ENCODE measurements around the gene NHSL2.

NHSL2 gene

DNA sequence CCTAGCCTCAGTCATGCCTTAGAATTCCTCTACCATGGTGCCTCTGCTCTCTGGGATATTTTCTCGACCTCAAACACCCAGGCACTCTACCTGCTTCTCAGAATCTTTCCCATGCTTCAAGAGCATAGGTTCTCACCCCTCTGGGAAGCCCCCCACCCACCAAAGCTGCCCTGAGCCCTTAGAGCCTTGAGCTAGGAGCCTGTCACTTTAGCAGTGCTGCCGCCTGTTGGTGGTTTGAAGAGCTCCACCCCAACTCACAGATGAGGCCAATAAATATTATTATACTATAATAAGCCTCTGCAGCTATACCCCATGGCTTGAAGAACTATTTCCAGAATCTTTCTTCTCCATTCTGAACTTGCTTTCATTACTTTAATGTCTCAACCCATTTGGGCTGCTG is 111.3 kb downstream of the NHSL2 start:
- no peak for DNase-seq

GRCh38 chrX:72023071-72023470 is 112.4 kb downstream of the NHSL2 start:
- no peak for DNase-seq

GRCh38 chrX:72025236-72025770 is 114.7 kb downstream of the NHSL2 start:
- no peak for DNase-seq

DNA sequence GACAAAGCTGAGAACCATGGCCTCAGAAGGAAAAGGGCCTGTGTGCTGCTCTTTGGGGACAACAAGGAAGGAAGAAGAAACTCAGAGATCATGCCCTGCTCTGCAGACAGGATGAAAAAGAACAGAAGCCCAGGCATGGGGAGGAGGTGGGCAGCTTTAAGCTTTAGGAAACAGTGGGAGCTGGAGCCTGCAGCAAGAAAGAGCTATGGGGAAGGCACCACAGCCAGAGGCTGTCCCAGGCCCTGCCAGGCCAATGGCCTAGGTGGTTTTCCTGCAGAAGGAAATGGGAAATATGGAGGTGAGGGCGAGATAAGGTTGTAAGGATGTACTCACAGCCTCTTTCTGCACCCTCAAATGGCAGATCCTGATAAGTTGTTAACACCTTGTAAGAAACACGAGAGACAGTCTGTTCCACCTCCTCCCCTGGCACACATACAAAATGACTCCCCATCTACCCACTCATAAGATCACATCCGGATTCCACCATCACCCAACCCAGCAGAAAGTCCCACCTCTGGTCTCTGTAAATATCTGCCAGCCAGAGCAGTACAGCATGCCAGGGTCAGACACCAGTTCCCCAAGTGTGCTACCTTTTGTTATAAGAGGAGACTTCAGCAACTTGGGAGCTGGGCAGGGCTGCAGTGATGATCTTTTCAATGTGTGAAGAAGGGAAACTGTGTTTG is 115.8 kb downstream of the NHSL2 start:
- no peak for DNase-seq

DNA sequence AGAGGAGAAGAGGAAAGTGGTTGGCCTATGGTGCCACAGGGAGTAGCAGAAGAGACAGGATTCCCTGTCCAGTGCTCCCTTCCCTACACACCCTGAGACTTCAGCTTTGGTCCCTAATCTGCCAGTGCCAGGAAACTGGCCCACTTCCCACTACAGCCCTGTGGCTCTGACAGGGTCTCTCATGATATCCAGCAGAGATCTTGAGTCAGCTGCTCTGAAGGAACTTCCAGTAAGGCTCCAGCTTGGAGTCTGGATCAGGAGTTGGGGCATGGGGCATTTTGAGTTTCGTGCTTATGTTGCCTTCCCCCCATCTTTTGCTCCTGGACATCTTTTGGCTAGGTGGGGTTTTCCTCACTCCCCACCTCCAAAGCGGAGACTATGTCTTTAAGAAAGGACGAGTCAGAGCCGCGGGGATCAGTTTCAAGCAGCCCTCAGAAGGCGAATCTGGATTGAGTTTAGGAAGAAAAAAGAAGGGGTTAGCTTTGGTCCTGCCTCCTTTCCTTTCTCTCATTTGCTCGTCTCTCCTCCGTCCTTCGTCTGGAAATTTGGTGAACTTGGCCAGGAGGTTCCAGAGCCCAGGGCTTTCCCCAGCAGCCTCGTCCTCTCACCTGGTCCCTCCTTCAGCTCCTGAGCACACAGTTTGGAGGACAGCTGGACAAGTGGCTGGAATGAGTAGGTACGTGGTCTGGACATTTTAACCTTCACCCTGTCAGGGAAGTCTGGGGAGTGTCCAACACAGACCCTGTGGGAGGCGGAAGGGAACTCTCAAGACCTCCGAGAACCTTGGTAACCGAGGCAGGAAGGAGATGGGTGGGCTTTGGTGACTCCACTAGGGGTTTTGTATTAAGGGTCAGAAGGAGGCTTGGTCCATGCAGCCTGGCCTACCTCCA is 116.6 kb downstream of the NHSL2 start:
- no peak for DNase-seq

- no peak for DNase-seq
These were observed 117.3 kb downstream of the NHSL2 start for GRCh38 chrX:72027914-72028307.

DNA sequence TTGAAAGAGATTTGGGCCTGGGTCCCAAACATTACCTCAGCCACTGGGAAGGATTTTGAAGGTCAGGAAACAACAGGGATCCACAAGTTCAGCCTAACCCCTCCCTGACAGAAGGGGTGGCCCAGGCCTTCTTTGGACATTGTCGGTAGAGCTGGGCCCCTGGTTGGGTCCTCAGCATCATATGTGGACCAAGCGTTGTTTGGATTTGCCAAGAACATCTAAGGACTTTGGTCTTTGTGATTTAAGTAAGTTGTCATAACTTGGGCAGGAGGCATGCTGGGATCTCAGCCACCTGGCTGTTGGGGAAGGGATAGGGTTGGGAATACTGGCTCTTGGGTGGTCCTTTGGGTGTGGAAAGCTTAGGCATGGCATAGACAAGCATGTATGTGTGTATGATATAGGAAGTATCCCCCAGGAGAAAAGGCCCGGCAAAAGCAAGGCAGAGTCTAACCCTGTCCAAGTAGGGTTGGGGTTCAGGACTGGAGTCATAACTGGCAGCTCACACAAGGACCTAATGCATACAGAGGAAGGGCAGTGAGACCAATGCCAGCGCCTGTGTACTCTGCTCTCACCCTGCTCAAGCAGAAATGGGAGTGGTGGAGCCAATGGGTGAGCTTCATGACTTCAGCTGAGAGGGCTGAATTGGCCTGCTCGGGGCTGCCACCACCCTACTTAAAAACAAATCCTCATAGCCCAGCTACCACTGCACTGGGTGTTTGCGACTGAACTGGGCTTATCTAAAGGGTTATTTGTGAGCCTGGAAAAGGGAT is 118.2 kb downstream of the NHSL2 start:
- no peak for DNase-seq

- peak; percentile 58 for DNase-seq
These were observed 119.1 kb downstream of the NHSL2 start for GRCh38 chrX:72029483-72030411.

GRCh38 chrX:72030431-72030830 is 119.8 kb downstream of the NHSL2 start:
- no peak for DNase-seq

GRCh38 chrX:72031118-72031517 is 120.5 kb downstream of the NHSL2 start:
- DNase-seq, result no peak

- no peak for DNase-seq
These were observed 121.0 kb downstream of the NHSL2 start for GRCh38 chrX:72031634-72032033.

GRCh38 chrX:72037601-72038000 is 127.0 kb downstream of the NHSL2 start:
- no peak for DNase-seq

DNA sequence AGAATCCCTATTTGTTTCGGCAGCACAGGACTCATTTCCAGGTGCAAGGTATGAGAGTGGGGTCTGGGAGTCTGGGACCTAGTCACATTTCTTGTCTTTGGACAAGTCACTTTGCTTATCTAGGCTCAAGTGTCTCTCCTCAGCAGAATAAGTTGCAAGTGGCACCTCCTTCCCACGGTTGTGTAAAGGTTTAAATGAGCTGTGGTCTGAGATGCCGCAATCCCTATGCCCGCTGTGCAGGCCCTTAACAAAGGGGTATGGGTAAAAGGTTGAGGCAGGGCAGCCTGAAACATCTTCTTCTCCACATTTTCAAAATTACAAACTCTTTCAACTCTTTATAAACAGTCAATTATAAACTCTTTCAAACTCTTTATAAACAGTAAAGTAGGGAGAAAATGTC is 127.4 kb downstream of the NHSL2 start:
- DNase-seq, result no peak

DNA sequence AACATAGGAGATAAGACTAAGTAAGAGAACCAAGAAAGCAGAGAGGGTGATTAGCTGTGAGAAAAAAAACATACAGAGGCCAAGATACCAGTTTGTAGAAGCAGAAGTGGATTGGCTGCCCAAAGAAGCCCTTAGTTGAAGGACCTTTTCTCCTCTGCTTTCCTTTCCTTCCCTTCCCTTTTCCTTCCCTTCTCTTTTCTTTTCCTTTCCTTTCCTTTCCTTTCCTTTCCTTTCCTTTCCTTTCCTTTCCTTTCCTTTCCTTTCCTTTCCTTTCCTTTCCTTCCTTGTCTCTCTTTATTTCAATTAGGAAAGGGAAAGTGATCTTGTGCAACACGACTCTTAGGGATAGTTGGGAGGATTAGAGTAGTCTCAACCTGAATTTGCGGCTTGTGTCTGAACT is 128.2 kb downstream of the NHSL2 start:
- DNase-seq, result no peak

DNA sequence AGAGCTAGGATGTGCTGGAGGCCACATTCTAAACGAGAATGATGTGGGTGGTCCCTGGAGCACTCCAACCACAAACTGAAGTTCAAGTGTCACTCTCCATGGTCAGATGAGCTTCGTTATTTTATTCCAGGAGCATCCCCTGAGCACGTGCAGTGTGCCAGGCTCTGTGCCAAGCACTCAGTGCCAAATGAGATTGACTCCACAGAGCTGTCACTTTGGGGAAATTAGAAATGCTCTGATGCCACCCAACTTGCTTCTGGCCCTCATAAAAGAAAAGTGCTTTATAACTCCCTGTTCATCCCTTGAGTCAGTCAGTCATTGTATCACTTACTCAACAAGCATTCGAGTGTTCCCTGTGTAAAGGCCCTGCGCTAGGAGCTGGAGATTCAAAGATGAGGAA is 129.9 kb downstream of the NHSL2 start:
- DNase-seq, result no peak

- no peak for DNase-seq
These were observed 130.5 kb downstream of the NHSL2 start for GRCh38 chrX:72041176-72041575.

GRCh38 chrX:72041871-72042851 is 131.5 kb downstream of the NHSL2 start:
- no peak for DNase-seq

DNA sequence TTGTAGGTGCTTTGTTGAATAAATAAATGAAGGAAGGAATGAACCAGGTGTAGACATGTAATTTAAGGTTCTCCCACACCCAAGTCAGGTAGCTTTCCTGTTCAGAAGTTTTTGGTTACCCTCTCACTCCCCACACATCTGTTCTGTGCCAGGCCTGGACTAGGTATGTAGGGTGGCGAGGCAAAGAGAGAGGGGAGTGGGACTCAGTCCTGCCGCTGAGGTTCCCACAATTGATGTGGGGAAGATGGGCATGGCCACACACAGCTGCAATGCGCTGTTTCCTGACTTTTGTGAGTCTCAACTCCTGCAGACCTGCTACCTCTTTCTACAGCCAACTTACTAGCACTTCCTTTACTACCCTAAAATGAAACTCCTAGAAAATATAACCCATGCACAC is 132.2 kb downstream of the NHSL2 start:
- no peak for DNase-seq

DNA sequence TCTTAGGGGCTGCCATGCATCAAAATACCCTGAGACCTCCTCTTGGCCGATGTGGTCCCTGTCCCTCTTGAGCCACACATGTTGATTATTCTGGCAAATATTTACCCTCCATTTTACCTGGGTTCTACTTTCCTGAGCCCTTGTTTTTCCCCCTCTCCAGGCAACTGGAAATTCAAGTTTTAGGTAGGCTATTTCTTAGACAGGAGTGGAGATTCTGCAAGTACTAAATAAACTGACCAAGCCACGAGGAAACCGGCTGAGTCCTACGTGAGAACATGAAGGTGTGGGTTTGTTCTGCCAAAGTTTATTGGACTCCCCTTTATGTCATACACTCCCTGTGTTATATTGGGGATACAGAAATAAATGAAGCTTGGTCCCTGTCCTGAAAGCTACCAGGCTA is 133.0 kb downstream of the NHSL2 start:
- DNase-seq, result no peak

DNA sequence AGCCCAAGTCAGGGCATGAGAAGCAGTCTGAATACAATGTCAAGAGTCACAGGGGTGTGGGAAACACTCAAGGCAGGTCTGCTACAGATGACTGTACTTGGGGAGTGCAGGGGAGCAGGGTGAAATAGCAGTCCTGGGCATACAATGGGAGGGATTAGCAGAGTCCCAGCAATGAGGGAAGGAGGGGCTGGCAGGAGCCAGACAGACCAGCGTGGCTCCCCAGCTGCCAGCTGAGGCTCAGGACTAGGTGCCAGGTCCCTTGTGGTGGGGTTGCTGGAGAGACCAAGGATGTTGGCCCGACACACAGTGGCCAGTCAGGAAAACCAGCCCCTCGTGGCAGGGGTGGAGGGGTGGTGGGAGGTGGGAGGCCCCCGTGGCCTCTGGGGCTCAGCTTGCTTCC is 134.5 kb downstream of the NHSL2 start:
- DNase-seq, result no peak

Measured in NCI-H226 (cell line).